Testis (tissue), 3 donors: ENCODE results near the gene ACOX1. TPM values are rescaled to one million over a fixed set of nuclear protein-coding genes. Genes with fewer than 3 reads are reported as not detected.

Experiments
- DNase-seq: peaks from one replicate; pipeline ENCODE4 v3.0.0-alpha.2; 2019
- H3K27ac ChIP-seq, 2 donors: fragments of 200-600 bp; sonication (generic); one replicate each; pipeline ENCODE4 v1.5.1; 2019
- H3K27me3 ChIP-seq: fragments of 200-600 bp; sonication (generic); one replicate; pipeline ENCODE4 v1.5.1; 2019
- H3K36me3 ChIP-seq: fragments of 200-600 bp; sonication (generic); one replicate; pipeline ENCODE4 v1.5.1; 2017; ENCODE audit warnings: low read depth; ENCODE audit errors: missing control alignments
- H3K4me1 ChIP-seq: fragments of 200-600 bp; sonication (generic); one replicate; pipeline ENCODE4 v1.5.1; 2019
- H3K4me3 ChIP-seq, 2 donors: fragments of 200-600 bp; sonication (generic); one replicate each; pipeline ENCODE4 v1.5.1; 2017 to 2019
- H3K9me3 ChIP-seq: fragments of 200-600 bp; sonication (generic); one replicate; pipeline ENCODE4 v1.5.1; 2017
- CTCF ChIP-seq, 3 experiments: fragments of 450-650 bp in 2 of 3; fragments of 200-600 bp in 1 of 3; sonication (generic) in 1 of 3; IDR thresholded peaks; one replicate each; pipeline ENCODE4 v1.5.1; 2016 to 2019; ENCODE audit warnings: antibody characterized with exemption in 3 of 3, mild to moderate bottlenecking in 2 of 3, moderate library complexity in 1 of 3
- POLR2A ChIP-seq: fragments of 450-650 bp; IDR thresholded peaks from one replicate; pipeline ENCODE4 v1.6.1; 2017; ENCODE audit warnings: antibody characterized with exemption, mild to moderate bottlenecking, moderate library complexity
- WGBS, 2 donors: methylation state at CpG; one replicate each; pipeline ENCODE4 v1.1.5; 2018; 5-methylcytosine and 5-hydroxymethylcytosine counted together
- intact Hi-C: fragments of 100-400 bp; cut with DNase I; formaldehyde crosslinking; loops from one replicate; pipeline ENCODE4 v1.15.1; 2023; ENCODE audit warnings: low total_unique reads
- polyA plus RNA-seq: library from polyadenylated mRNA; stranded (reverse); fragments of 350-450 nt; fragmentation: Illumina TruSeq; extraction: RNeasy Lipid Tissue Mini Kit (QIAGEN cat#74804); gene quantifications from one replicate; pipeline ENCODE4 v1.2.3, GENCODE V29; 2014; ENCODE audit warnings: low read depth, low replicate concordance; ENCODE audit not compliant: insufficient read depth
- total RNA-seq, 2 donors: library from RNA; depleted of rRNA; stranded (reverse); fragments of >200 nt; gene quantifications; one replicate each; pipeline ENCODE4 v1.2.3, GENCODE V29; 2016

ACOX1 gene
- total and polyA plus RNA-seq, 3 donors from 2014 or later = 24.1 to 77.7 (median 64.1) TPM

DNA sequence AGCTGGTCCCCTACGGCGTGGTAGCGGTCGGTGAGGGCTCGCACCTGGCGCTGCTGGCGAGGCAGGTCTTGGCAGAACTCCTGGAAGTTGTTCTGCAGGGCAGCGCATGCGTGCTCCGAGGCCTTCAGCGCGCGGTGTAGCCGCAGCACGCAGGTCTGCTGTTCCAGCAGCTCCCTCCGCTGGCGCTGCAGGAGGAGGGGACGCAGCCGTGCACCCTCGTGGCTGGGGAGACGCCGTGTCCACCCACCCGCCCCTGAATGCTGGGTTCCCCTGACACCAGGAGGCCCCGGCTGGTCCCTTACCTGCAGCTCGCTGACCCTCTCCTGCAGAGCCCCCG lies 35.9 kb upstream of the ACOX1 start:
- peak; percentile 43 for DNase-seq
- intact Hi-C loops = no loop called here
- WGBS, 2 donors = 68 to 73% methylated on average over 5 to 10 of the region's 26 CpGs
- H3K4me1 ChIP-seq = peaks cover 3% of the 10 kb centered on the region
- peak overlapping the region in 1 of 2 donors; percentile 20 for H3K4me3 ChIP-seq
- H3K36me3 ChIP-seq = no peaks in the 10 kb centered on the region
- no peaks in the 10 kb centered on the region for H3K27me3 ChIP-seq
- H3K9me3 ChIP-seq = no peaks in the 10 kb centered on the region
- TF ChIP-seq CTCF (IDR thresholded peaks at IDR 0.05) = no peak
- no peak for TF ChIP-seq POLR2A
- no peak overlapping the region for H3K27ac ChIP-seq

- Histone ChIP-seq H3K36me3 (no peaks in the 10 kb centered on the region), H3K4me3 (peak overlapping the region in 1 of 2 donors; percentile 20), H3K4me1 (peaks cover 3% of the 10 kb centered on the region), H3K27me3 (no peaks in the 10 kb centered on the region), H3K27ac (no peak overlapping the region), H3K9me3 (no peaks in the 10 kb centered on the region)
- intact Hi-C loops = no loop called here
- DNase-seq = peak; percentile 85
- WGBS, 2 donors = 18 to 26% methylated on average over 4 to 16 of the region's 19 CpGs
- TF ChIP-seq POLR2A (no peak), CTCF (IDR thresholded peaks at IDR 0.05) (peak; percentile 76 to 97 (median 89))
These were observed 35.3 kb upstream of the ACOX1 start for GRCh38 chr17:76014100-76014924.

DNA sequence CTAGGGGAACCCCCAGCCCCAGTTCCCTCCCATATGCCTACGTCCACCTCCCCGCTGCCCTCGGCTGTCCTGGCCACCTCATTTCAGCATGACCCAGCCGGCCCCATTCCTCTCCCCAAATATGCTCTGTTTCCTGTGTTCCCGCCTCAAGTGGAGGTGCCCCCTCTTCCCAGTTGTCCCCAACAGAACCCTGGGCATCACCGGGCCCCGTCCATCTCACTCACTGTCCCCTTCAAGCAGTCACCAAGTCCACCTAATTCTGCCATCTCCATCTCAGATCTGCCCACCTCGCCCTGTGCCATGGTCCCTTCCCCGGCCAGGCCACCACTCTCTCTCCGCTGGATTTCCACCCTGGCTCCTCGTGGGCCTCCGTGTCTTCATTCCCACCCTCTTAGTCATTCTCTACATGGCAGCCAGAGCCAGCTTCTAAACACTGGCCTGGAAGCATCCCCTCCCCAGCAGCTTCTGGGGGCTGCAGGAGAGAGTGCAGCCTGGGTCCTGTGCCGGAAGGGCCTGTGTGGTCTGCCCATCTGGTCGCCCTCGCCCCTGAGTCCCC lies 34.5 kb upstream of the ACOX1 start:
- Histone ChIP-seq H3K9me3 (no peaks in the 10 kb centered on the region), H3K4me1 (peaks cover 3% of the 10 kb centered on the region), H3K27ac (no peak overlapping the region), H3K4me3 (no peak overlapping the region), H3K36me3 (no peaks in the 10 kb centered on the region), H3K27me3 (no peaks in the 10 kb centered on the region)
- no peak for TF ChIP-seq CTCF (IDR thresholded peaks at IDR 0.05)
- TF ChIP-seq POLR2A = no peak
- 80 to 82% methylated on average over 15 of the region's 15 CpGs for whole genome bisulfite sequencing, 2 donors
- intact Hi-C loops = no loop called here
- DNase-seq = no peak

DNA sequence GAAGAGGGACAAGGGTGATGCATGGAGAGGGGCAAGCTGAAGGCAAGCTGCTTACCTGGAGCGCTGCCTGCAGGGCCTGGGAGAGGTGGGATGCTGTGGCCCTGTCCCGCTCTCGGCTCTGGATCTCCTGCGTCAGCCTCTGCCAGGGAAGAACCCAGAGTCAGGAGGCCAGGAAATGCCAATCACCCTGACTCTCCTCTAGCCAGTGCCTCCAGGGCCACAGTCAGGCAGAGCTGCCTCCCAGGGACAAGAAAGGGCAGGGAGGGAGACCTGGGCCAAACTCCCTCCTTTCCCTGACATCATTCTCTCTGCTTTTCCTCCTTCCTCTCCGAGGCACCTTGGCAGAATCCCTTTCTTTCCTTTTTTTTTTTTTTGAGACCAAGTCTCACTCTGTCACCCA lies 33.0 kb upstream of the ACOX1 start:
- H3K36me3 ChIP-seq = no peaks in the 10 kb centered on the region
- H3K4me1 ChIP-seq = peaks cover 3% of the 10 kb centered on the region
- H3K27me3 ChIP-seq = no peaks in the 10 kb centered on the region
- no peak for DNase-seq
- intact Hi-C loops = no loop called here
- no peak overlapping the region for H3K4me3 ChIP-seq
- TF ChIP-seq CTCF (IDR thresholded peaks at IDR 0.05) = no peak
- TF ChIP-seq POLR2A = no peak
- H3K27ac ChIP-seq = no peak overlapping the region
- H3K9me3 ChIP-seq = no peaks in the 10 kb centered on the region
- WGBS, 2 donors = 84 to 98% methylated on average over 5 of the region's 5 CpGs
